Activated CD4-positive, alpha-beta T cell treated with anti-CD3 and anti-CD28 coated beads for 4 hours (primary cell): ENCODE data around the gene ADGRB3.
"Not testable (repeated sequence)": the region's sequence is repeated elsewhere in the genome, so short reads cannot be mapped to it uniquely, and the experiment has no call there.

Experiments
- DNase-seq, 2 donors: peaks; one replicate each; pipeline ENCODE4 v3.0.0-alpha.2; 2020

The ADGRB3 gene

GRCh38 chr6:68743099-68743498 lies 108.0 kb downstream of the ADGRB3 start:
- no peak for DNase-seq

GRCh38 chr6:68744376-68744775 lies 109.3 kb downstream of the ADGRB3 start:
- not testable (repeated sequence) for DNase-seq

- DNase-seq: no peak
Measured at GRCh38 chr6:68746376-68746775, 111.3 kb downstream of the ADGRB3 start.

GRCh38 chr6:68747110-68747790 lies 112.2 kb downstream of the ADGRB3 start:
- DNase-seq: no peak

GRCh38 chr6:68747832-68748231 lies 112.8 kb downstream of the ADGRB3 start:
- DNase-seq: not testable (repeated sequence)

GRCh38 chr6:68754681-68755213 lies 119.7 kb downstream of the ADGRB3 start:
- DNase-seq: no peak

- DNase-seq: no peak
Measured at GRCh38 chr6:68756454-68757375, 121.6 kb downstream of the ADGRB3 start.

GRCh38 chr6:68757821-68758220 lies 122.7 kb downstream of the ADGRB3 start:
- DNase-seq: no peak

- DNase-seq: no peak
Measured at GRCh38 chr6:68758559-68758958, 123.5 kb downstream of the ADGRB3 start.

- DNase-seq: no peak
Measured at GRCh38 chr6:68760485-68760884, 125.4 kb downstream of the ADGRB3 start.

- DNase-seq: no peak
Measured at GRCh38 chr6:68760941-68761676, 126.0 kb downstream of the ADGRB3 start.

GRCh38 chr6:68761985-68762384 lies 126.9 kb downstream of the ADGRB3 start:
- DNase-seq: no peak

- no peak for DNase-seq
Measured at GRCh38 chr6:68771426-68771825, 136.3 kb downstream of the ADGRB3 start.

GRCh38 chr6:68774843-68775242 lies 139.8 kb downstream of the ADGRB3 start:
- no peak for DNase-seq

- DNase-seq: no peak
Measured at GRCh38 chr6:68776354-68776753, 141.3 kb downstream of the ADGRB3 start.

- DNase-seq: no peak
Measured at GRCh38 chr6:68777956-68778355, 142.9 kb downstream of the ADGRB3 start.

GRCh38 chr6:68778356-68779020 lies 143.4 kb downstream of the ADGRB3 start:
- peak in 1 of 2 donors; percentile 0 for DNase-seq

- no peak for DNase-seq
Measured at GRCh38 chr6:68779366-68779765, 144.3 kb downstream of the ADGRB3 start.

GRCh38 chr6:68790128-68790527 lies 155.0 kb downstream of the ADGRB3 start:
- not testable (repeated sequence) for DNase-seq

GRCh38 chr6:68814976-68815375 lies 179.9 kb downstream of the ADGRB3 start:
- DNase-seq: not testable (repeated sequence)

- DNase-seq: no peak
Measured at GRCh38 chr6:68826501-68826900, 191.4 kb downstream of the ADGRB3 start.

GRCh38 chr6:68834551-68834950 lies 199.5 kb downstream of the ADGRB3 start:
- no peak for DNase-seq
